PC-3 (cell line): Measurements from ENCODE around the gene SMARCD2. TPM values are rescaled to one million over a fixed set of nuclear protein-coding genes. Genes with fewer than 3 reads are reported as not detected.

Experiments
- ATAC-seq: fragments of 200-7000 bp; cut with Tn5 transposase; 2 replicates; pipeline ENCODE4 v1.9.1; 2020; ENCODE audit warnings: mild to moderate bottlenecking, moderate library complexity
- BruUV-seq: library from RNA; stranded (reverse); fragments of 400-500 nt; replicated peaks from 2 replicates; lab custom pipeline; 2021; lab: Mats Ljungman, UMichigan
- CTCF ChIA-PET: fragments of 300-600 bp; sonication (Branson Sonifier 250); formaldehyde crosslinking; loops from one replicate; lab custom pipeline; 2022; ENCODE audit warnings: antibody characterized with exemption; lab: Charles Lee
- POLR2A ChIA-PET: fragments of 300-600 bp; sonication (Branson Sonifier 250); formaldehyde crosslinking; loops from one replicate; lab custom pipeline; 2022; ENCODE audit warnings: antibody characterized with exemption; ENCODE audit not compliant: unreplicated experiment; lab: Charles Lee
- DNase-seq: peaks from one replicate; pipeline ENCODE4 v3.0.0-alpha.2; 2015
- H2AFZ ChIP-seq: fragments of 300-600 bp; sonication (generic); 2 replicates; pipeline ENCODE4 v1.6.0; 2016; ENCODE audit warnings: antibody characterized with exemption, low read length
- H3F3A ChIP-seq: fragments of 300-600 bp; sonication (generic); one replicate; pipeline ENCODE4 v1.6.0; 2017; ENCODE audit warnings: antibody characterized with exemption, low read length, control low read depth, mild to moderate bottlenecking; ENCODE audit not compliant: unreplicated experiment
- H3K27ac ChIP-seq: fragments of 300-600 bp; sonication (generic); 2 replicates; pipeline ENCODE4 v1.5.1; 2016; ENCODE audit warnings: mild to moderate bottlenecking, low read length
- H3K27me3 ChIP-seq: fragments of 300-600 bp; sonication (generic); 2 replicates; pipeline ENCODE4 v1.6.1; 2016; ENCODE audit warnings: low read length, mixed read lengths
- H3K36me3 ChIP-seq: fragments of 300-600 bp; sonication (generic); 2 replicates; pipeline ENCODE4 v1.6.1; 2016; ENCODE audit warnings: low read depth, mixed run types, low read length, mixed read lengths
- H3K4me1 ChIP-seq: fragments of 300-600 bp; sonication (generic); 2 replicates; pipeline ENCODE4 v1.5.1; 2016; ENCODE audit warnings: low read length; ENCODE audit not compliant: insufficient read depth
- H3K4me2 ChIP-seq: fragments of 300-600 bp; sonication (generic); 2 replicates; pipeline ENCODE4 v1.6.0; 2016; ENCODE audit warnings: low read length
- H3K4me3 ChIP-seq: fragments of 300-600 bp; sonication (generic); 2 replicates; pipeline ENCODE4 v1.5.1; 2016; ENCODE audit warnings: mild to moderate bottlenecking, low read length, mixed read lengths
- H3K79me2 ChIP-seq: fragments of 300-600 bp; sonication (generic); 2 replicates; pipeline ENCODE4 v1.6.1; 2017; ENCODE audit warnings: low read length, mixed read lengths
- H3K9ac ChIP-seq: fragments of 300-600 bp; sonication (generic); 2 replicates; pipeline ENCODE4 v1.6.0; 2016; ENCODE audit warnings: mild to moderate bottlenecking, low read length
- H3K9me2 ChIP-seq: fragments of 300-600 bp; sonication (generic); replicated peaks from 2 replicates; pipeline ENCODE4 v1.6.1; 2016; ENCODE audit warnings: mixed run types, low read length, mixed read lengths
- H3K9me3 ChIP-seq: fragments of 300-600 bp; sonication (generic); 2 replicates; pipeline ENCODE4 v1.6.1; 2016; ENCODE audit warnings: low read length, mixed read lengths
- H4K20me1 ChIP-seq: fragments of 300-600 bp; sonication (generic); 2 replicates; pipeline ENCODE4 v1.6.1; 2016; ENCODE audit warnings: low read length, mixed read lengths
- EZH2 ChIP-seq: fragments of 300-600 bp; sonication (generic); IDR thresholded peaks from one replicate; pipeline ENCODE4 v1.6.1; 2017; ENCODE audit warnings: antibody characterized with exemption, mild to moderate bottlenecking, low read length; ENCODE audit not compliant: unreplicated experiment
- EZH2phosphoT487 ChIP-seq: fragments of 300-600 bp; sonication (generic); IDR thresholded peaks from 2 replicates; pipeline ENCODE4 v1.6.1; 2018; ENCODE audit warnings: mild to moderate bottlenecking, antibody characterized with exemption, low read length, borderline replicate concordance
- intact Hi-C: fragments of 100-400 bp; cut with micrococcal nuclease; formaldehyde crosslinking; loops from 2 replicates; pipeline ENCODE4 v1.9.0; 2023
- total RNA-seq: library from RNA; depleted of rRNA; stranded (reverse); fragments of >200 nt; gene quantifications from 2 replicates; pipeline ENCODE4 v1.2.3, GENCODE V29; 2014
- TF ChIP-seq, protein P1 (sequence below): fragments of 300-600 bp; sonication (generic); conservative IDR thresholded peaks from 2 replicates; pipeline ENCODE4 v1.5.1; 2017; ENCODE audit warnings: antibody characterized with exemption, low read depth, mild to moderate bottlenecking, low read length

The SMARCD2 gene
- total RNA-seq, 1 experiment from 2014 or later, result 152 TPM

DNA sequence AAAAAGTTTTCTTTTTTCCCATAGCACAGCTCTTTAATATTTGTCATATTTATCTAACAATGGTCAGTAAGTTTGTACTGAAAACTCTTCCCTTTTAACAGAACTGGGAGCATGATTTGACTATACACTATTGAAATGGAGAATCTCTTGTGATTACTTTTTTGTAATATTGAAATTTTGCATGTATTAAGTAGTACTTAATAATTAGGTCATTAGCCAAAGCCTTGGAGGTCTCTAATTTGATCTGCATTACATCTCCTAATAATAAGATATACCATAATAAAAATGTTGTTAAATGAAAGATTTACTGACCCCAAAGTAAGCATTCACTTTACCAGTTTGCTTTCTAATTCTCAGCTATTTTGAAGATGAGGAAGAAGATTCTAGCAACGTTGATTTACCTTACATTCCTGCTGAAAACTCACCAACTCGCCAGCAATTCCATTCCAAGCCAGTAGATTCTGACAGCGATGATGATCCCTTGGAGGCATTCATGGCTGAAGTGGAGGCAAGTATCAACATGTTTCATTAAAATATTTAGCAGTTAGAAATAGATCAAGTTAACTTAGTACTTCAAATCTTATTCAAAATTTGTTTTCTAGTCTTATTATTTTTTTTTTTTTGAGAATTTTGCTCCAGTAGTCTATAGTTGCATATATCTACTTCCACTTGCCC, 50.3 kb downstream of the SMARCD2 start:
- peaks cover 65% of the 10 kb centered on the region for H3K79me2 ChIP-seq
- DNase-seq (no peak), ATAC-seq (no peak)
- no peak overlapping the region for H3K27ac ChIP-seq
- no peak overlapping the region for H2AFZ ChIP-seq
- TF ChIP-seq EZH2 (no peak), EZH2phosphoT487 (no peak)
- TF ChIP-seq, protein P1, sequence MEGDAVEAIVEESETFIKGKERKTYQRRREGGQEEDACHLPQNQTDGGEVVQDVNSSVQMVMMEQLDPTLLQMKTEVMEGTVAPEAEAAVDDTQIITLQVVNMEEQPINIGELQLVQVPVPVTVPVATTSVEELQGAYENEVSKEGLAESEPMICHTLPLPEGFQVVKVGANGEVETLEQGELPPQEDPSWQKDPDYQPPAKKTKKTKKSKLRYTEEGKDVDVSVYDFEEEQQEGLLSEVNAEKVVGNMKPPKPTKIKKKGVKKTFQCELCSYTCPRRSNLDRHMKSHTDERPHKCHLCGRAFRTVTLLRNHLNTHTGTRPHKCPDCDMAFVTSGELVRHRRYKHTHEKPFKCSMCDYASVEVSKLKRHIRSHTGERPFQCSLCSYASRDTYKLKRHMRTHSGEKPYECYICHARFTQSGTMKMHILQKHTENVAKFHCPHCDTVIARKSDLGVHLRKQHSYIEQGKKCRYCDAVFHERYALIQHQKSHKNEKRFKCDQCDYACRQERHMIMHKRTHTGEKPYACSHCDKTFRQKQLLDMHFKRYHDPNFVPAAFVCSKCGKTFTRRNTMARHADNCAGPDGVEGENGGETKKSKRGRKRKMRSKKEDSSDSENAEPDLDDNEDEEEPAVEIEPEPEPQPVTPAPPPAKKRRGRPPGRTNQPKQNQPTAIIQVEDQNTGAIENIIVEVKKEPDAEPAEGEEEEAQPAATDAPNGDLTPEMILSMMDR, result no peak
- H3K4me1 ChIP-seq, result peaks cover 3% of the 10 kb centered on the region
- H3K27me3 ChIP-seq, result no peaks in the 10 kb centered on the region
- no peak overlapping the region for H3K9ac ChIP-seq
- H3K36me3 ChIP-seq, result peaks cover 72% of the 10 kb centered on the region
- no peaks in the 10 kb centered on the region for H3K9me3 ChIP-seq
- ChIA-PET CTCF (no interaction called here), POLR2A (no interaction called here)
- no TSS peak for BruUV-seq
- no peaks in the 10 kb centered on the region for H3F3A ChIP-seq
- no peak overlapping the region for H3K4me3 ChIP-seq
- H3K4me2 ChIP-seq, result no peak overlapping the region
- intact Hi-C loops, result no loop called here
- no peaks in the 10 kb centered on the region for H3K9me2 ChIP-seq
- peaks cover 8% of the 10 kb centered on the region; the same call in 1 of the 2 replicates for H4K20me1 ChIP-seq

DNA sequence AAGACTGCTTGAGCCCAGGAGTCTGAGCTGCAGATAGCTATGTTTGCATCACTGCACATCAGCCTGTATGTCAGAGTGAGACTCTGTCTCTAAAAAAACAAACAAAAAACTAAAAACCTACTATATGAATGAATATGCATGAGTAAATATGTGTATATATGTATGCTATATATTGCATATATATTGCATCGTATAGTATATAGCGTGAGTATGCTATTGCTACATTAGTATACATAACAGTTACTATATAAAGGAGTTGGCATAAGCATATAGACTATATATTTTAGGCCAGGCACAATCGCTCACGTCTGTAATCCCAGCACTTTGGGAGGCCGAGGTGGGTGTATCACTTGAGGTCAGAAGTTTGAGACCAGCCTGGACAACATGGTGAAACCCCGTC, 52.4 kb downstream of the SMARCD2 start:
- Histone ChIP-seq H3K9me3 (no peaks in the 10 kb centered on the region), H3K9ac (no peak overlapping the region), H3K4me3 (no peak overlapping the region), H3K4me1 (peaks cover 20% of the 10 kb centered on the region), H2AFZ (no peak overlapping the region), H4K20me1 (peaks cover 14% of the 10 kb centered on the region), H3K79me2 (peaks cover 78% of the 10 kb centered on the region), H3K9me2 (no peaks in the 10 kb centered on the region), H3K27me3 (no peaks in the 10 kb centered on the region), H3K36me3 (peaks cover 66% of the 10 kb centered on the region), H3K27ac (no peak overlapping the region), H3K4me2 (no peak overlapping the region), H3F3A (no peaks in the 10 kb centered on the region)
- intact Hi-C loops, result no loop called here
- POLR2A ChIA-PET, result no interaction called here
- TF ChIP-seq EZH2, result no peak
- TF ChIP-seq EZH2phosphoT487, result no peak
- TF ChIP-seq, protein P1, result no peak
- BruUV-seq, result no TSS peak
- CTCF ChIA-PET, result no interaction called here
- DNase-seq (no peak), ATAC-seq (no peak)

DNA sequence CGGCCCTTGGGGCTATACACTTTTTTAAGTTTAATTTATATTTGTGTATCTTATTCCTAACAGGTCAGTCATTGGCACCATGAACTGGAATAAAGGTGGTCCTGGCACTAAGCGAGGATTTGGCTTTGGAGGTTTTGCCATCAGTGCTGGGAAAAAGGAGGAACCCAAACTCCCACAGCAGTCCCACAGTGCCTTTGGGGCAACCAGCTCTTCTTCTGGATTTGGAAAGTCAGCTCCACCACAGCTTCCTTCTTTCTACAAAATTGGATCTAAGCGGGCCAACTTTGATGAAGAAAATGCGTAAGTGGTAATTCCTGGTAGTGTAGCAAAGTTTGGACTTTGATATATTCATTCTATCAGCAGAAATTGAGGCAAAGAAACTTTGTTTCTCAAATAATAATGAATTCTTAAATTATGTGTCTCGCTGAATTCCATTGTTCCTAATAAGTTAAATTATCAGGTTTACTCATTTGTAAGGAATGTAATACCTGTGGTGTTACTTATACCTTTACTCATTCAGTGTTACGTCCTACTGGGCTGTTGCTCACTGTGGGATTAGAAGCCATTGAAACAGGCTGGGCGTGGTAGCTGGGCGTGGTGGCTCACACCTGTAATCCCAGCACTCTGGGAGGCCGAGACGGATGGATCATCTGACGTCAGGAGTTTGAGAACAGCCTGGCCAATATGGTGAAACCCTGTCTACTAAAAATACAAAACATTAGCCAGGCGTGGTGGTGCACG, 55.3 kb downstream of the SMARCD2 start:
- Histone ChIP-seq H3K9me3 (no peaks in the 10 kb centered on the region), H4K20me1 (peaks cover 39% of the 10 kb centered on the region), H3K4me3 (no peak overlapping the region), H3K9ac (no peak overlapping the region), H3K27ac (peak overlapping the region; percentile 15), H2AFZ (no peak overlapping the region), H3K4me2 (no peak overlapping the region), H3K79me2 (peaks cover 90% of the 10 kb centered on the region), H3K9me2 (no peaks in the 10 kb centered on the region), H3K36me3 (peaks cover 58% of the 10 kb centered on the region), H3K27me3 (no peaks in the 10 kb centered on the region), H3K4me1 (peaks cover 49% of the 10 kb centered on the region), H3F3A (no peaks in the 10 kb centered on the region)
- ATAC-seq (no peak), DNase-seq (peak; percentile 46)
- BruUV-seq, result no TSS peak
- TF ChIP-seq EZH2 (no peak), EZH2phosphoT487 (no peak)
- TF ChIP-seq, protein P1, result no peak
- intact Hi-C loops, result no loop called here
- CTCF ChIA-PET, result no interaction called here
- POLR2A ChIA-PET, result interaction anchor here (0.6 kb wide), 1 partner anchor 55 kb away, joined by 3 read pairs; no protein-coding TSS in a partner anchor
